ENCODE measurements around the gene CDK3. TPM values are rescaled to one million over a fixed set of nuclear protein-coding genes. Genes with fewer than 3 reads are reported as not detected.

The CDK3 gene
- total RNA-seq, 1 donor from 2014 or later, result 34.7 TPM

GRCh38 chr17:76050538-76051467 is 50.1 kb downstream of the CDK3 start:
- Mint-ChIP-seq H3K4me3 (no peak overlapping the region), H3K27ac (no peak overlapping the region), H3K9me3 (no peaks in the 10 kb centered on the region), H3K4me1 (peaks cover 10% of the 10 kb centered on the region), H3K36me3 (peaks cover 39% of the 10 kb centered on the region), H3K27me3 (ENCODE audit: low read depth) (no peaks in the 10 kb centered on the region)
- DNase-seq (ENCODE audit: low spot score in 2 of 2, unreplicated experiment in 2 of 2), result no peak
- no peak for TF ChIP-seq CTCF (IDR thresholded peaks at IDR 0.05; ENCODE audit: unreplicated experiment)

GRCh38 chr17:76051561-76051960 is 50.9 kb downstream of the CDK3 start:
- H3K27ac Mint-ChIP-seq, result peak overlapping the region; percentile 88
- no peak for DNase-seq (ENCODE audit: low spot score in 2 of 2, unreplicated experiment in 2 of 2)
- H3K4me1 Mint-ChIP-seq, result peaks cover 10% of the 10 kb centered on the region
- H3K4me3 Mint-ChIP-seq, result no peak overlapping the region
- H3K27me3 Mint-ChIP-seq (ENCODE audit: low read depth), result no peaks in the 10 kb centered on the region
- no peak for TF ChIP-seq CTCF (IDR thresholded peaks at IDR 0.05; ENCODE audit: unreplicated experiment)
- peaks cover 40% of the 10 kb centered on the region for H3K36me3 Mint-ChIP-seq
- H3K9me3 Mint-ChIP-seq, result no peaks in the 10 kb centered on the region

GRCh38 chr17:76053246-76054111 is 52.8 kb downstream of the CDK3 start:
- Mint-ChIP-seq H3K4me3 (no peak overlapping the region), H3K27ac (peak overlapping the region; percentile 69), H3K36me3 (peaks cover 40% of the 10 kb centered on the region), H3K4me1 (peaks cover 10% of the 10 kb centered on the region), H3K27me3 (ENCODE audit: low read depth) (no peaks in the 10 kb centered on the region), H3K9me3 (no peaks in the 10 kb centered on the region)
- no peak for DNase-seq (ENCODE audit: low spot score in 2 of 2, unreplicated experiment in 2 of 2)
- no peak for TF ChIP-seq CTCF (IDR thresholded peaks at IDR 0.05; ENCODE audit: unreplicated experiment)

- Mint-ChIP-seq H3K4me3 (no peak overlapping the region), H3K27me3 (ENCODE audit: low read depth) (no peaks in the 10 kb centered on the region), H3K9me3 (no peaks in the 10 kb centered on the region), H3K4me1 (peaks cover 10% of the 10 kb centered on the region), H3K27ac (peak overlapping the region; percentile 69), H3K36me3 (peaks cover 42% of the 10 kb centered on the region)
- TF ChIP-seq CTCF (IDR thresholded peaks at IDR 0.05; ENCODE audit: unreplicated experiment), result no peak
- no peak for DNase-seq (ENCODE audit: low spot score in 2 of 2, unreplicated experiment in 2 of 2)
Observed at GRCh38 chr17:76054112-76054476, 53.4 kb downstream of the CDK3 start.

Other genes with a start within 250 kb of the CDK3 start
- 28.0 to 32.1 TPM (median 30.4 TPM) in 3 replicates for gene GALK1, start 235.7 kb upstream of the CDK3 start, total RNA-seq
- gene UNK, start 216.0 kb upstream of the CDK3 start, total RNA-seq, result 63.4 to 66.4 TPM (median 65.4 TPM) in 3 replicates
- gene UNC13D, start 156.5 kb upstream of the CDK3 start, total RNA-seq, result 6.0 to 7.7 TPM (median 6.8 TPM) in 3 replicates
- gene WBP2, start 145.5 kb upstream of the CDK3 start, total RNA-seq, result 42.3 to 46.0 TPM (median 45.8 TPM) in 3 replicates
- gene TRIM47, start 122.3 kb upstream of the CDK3 start, total RNA-seq, result 2.8 to 3.1 TPM (median 2.9 TPM) in 3 replicates
- gene TRIM65, start 103.9 kb upstream of the CDK3 start, total RNA-seq, result 21.2 to 21.9 TPM (median 21.4 TPM) in 3 replicates
- gene MRPL38, start 96.0 kb upstream of the CDK3 start, total RNA-seq, result 77.8 to 91.1 TPM (median 82.2 TPM) in 3 replicates
- 22.4 to 24.6 TPM (median 23.4 TPM) in 3 replicates for gene FBF1, start 59.8 kb upstream of the CDK3 start, total RNA-seq
- gene ACOX1, start 21.7 kb upstream of the CDK3 start, total RNA-seq, result 52.2 to 57.5 TPM (median 54.3 TPM) in 3 replicates
- 35.5 to 39.4 TPM (median 37.5 TPM) in 3 replicates for gene TEN1, start 21.6 kb upstream of the CDK3 start, total RNA-seq
- gene EVPL, start 26.5 kb downstream of the CDK3 start, total RNA-seq, result 0.16 to 0.47 TPM (median 0.25 TPM) in 3 replicates
- 74.9 to 80.5 TPM (median 80.1 TPM) in 3 replicates for gene SRP68, start 71.7 kb downstream of the CDK3 start, total RNA-seq
- not detected in 3 replicates for gene GALR2, start 73.9 kb downstream of the CDK3 start, total RNA-seq
- gene ZACN, start 78.3 kb downstream of the CDK3 start, total RNA-seq, result 0.18 TPM in 1 of 3 replicates, not detected in the others
- 254 to 261 TPM (median 258 TPM) in 3 replicates for gene EXOC7, start 102.9 kb downstream of the CDK3 start, total RNA-seq
- 2.0 to 2.1 TPM (median 2.1 TPM) in 3 replicates for gene FOXJ1, start 140.4 kb downstream of the CDK3 start, total RNA-seq
- gene RNF157, start 239.6 kb downstream of the CDK3 start, total RNA-seq, result 6.8 to 8.0 TPM (median 7.8 TPM) in 3 replicates